ENCODE results near the gene DNASE1. TPM values are rescaled to one million over a fixed set of nuclear protein-coding genes. Genes with fewer than 3 reads are reported as not detected.
A peak's percentile ranks its signal among the peaks of the same experiment; 100 is the strongest.

The DNASE1 gene
- total and polyA plus RNA-seq, 9 of the 15 experiments (the other 6 are each of a cell fraction or from before 2014, with no cell fraction given) = 0.53 to 10.1 (median 5.9) TPM

GRCh38 chr16:3656491-3657468 is 2.3 kb downstream of the DNASE1 start:
- CTCF ChIA-PET (ENCODE audit: low intra/inter-chr PET ratio) = no interaction called here
- POLR2A ChIA-PET = interaction anchor here (2.6 kb wide), 1 partner anchor 26 kb away, joined by 10 read pairs; no protein-coding TSS in a partner anchor

GRCh38 chr16:3659251-3659650 is 4.8 kb downstream of the DNASE1 start:
- WGBS (ENCODE audit: insufficient coverage, low coverage, missing lambda C conversion rate) = 48% methylated on average over 3 of the region's 3 CpGs
- FAIRE-seq (peak; percentile 54), ATAC-seq (no peak), DNase-seq (ENCODE audit: extremely low read depth in 1 of 4, low spot score in 3 of 4) (no peak)
- H2AFZ ChIP-seq (ENCODE audit: low read depth, low read length) = no peak overlapping the region
- BruUV-seq (replicated peaks) = no TSS peak
- H3K27ac ChIP-seq (ENCODE audit: extremely low read depth, low read depth, low read length) = no peak overlapping the region
- no peak overlapping the region for H3K9ac ChIP-seq (ENCODE audit: insufficient read depth in 1 of 2, low read depth in 2 of 2, low read length in 2 of 2)
- H3K4me3 ChIP-seq = no peak overlapping the region
- H3K36me3 ChIP-seq (ENCODE audit: control insufficient read depth, insufficient read depth, low read length) = peaks cover 96% of the 10 kb centered on the region; the same call in 2 of the 3 replicates
- peaks cover 6 to 20% of the 10 kb centered on the region in 2 experiments; a peak in 4 of 5 replicates for H3K4me1 ChIP-seq (replicated peaks in 1 of 2; ENCODE audit: control insufficient read depth in 2 of 2, insufficient read depth in 2 of 2, low read length in 2 of 2)
- intact Hi-C loops (cut with micrococcal nuclease) = no loop called here
- CTCF ChIA-PET (ENCODE audit: low intra/inter-chr PET ratio) = no interaction called here
- H3K9me1 ChIP-seq (ENCODE audit: control insufficient read depth, insufficient read depth, low read length) = no peaks in the 10 kb centered on the region
- H3K79me2 ChIP-seq (ENCODE audit: control insufficient read depth, insufficient read depth, low read length) = no peaks in the 10 kb centered on the region
- no peaks in the 10 kb centered on the region for H3K27me3 ChIP-seq (ENCODE audit: control insufficient read depth in 2 of 2, insufficient read depth in 2 of 2, low read length in 2 of 2)
- no peaks in the 10 kb centered on the region for H4K20me1 ChIP-seq (replicated peaks; ENCODE audit: control insufficient read depth, insufficient read depth, low read length)
- POLR2A ChIA-PET = interaction anchor here (1.4 to 1.5 kb wide), 2 partner anchors 9 to 10 kb away, joined by 4 to 5 read pairs; no protein-coding TSS in a partner anchor
- in situ Hi-C loops (cut with MboI) = no loop called here
- no peak overlapping the region for H3K4me2 ChIP-seq (ENCODE audit: insufficient read depth, low read length)
- no peaks in the 10 kb centered on the region for H3K9me3 ChIP-seq (replicated peaks; ENCODE audit: control insufficient read depth, insufficient read depth, low read depth, low read length)
- TF ChIP-seq FOXP4 (CRISPR knock-in tag; IDR thresholded peaks at IDR 0.05; ENCODE audit: borderline replicate concordance) (no peak), ATF3 (IDR thresholded peaks at IDR 0.05) (peak; percentile 52), ATF3 (CRISPR knock-in tag; conservative IDR thresholded peaks at IDR 0.05) (no peak), CEBPG (CRISPR knock-in tag; IDR thresholded peaks at IDR 0.05) (no peak), CEBPG (tag; conservative IDR thresholded peaks at IDR 0.05 in 1 of 2, IDR thresholded peaks at IDR 0.05 in 1 of 2) (peak; percentile 26 to 90; a peak in 3 of 4 replicates)

More at GRCh38 chr16:3656491-3657468, 2.3 kb downstream of the DNASE1 start:
- no peak overlapping the region for H2AFZ ChIP-seq (ENCODE audit: low read depth, low read length)
- no peaks in the 10 kb centered on the region for H3K9me1 ChIP-seq (ENCODE audit: control insufficient read depth, insufficient read depth, low read length)
- no peak overlapping the region for H3K4me2 ChIP-seq (ENCODE audit: insufficient read depth, low read length)
- peaks cover 91% of the 10 kb centered on the region for H3K36me3 ChIP-seq (ENCODE audit: control insufficient read depth, insufficient read depth, low read length)
- BruUV-seq (replicated peaks) = no TSS peak
- no peak overlapping the region for H3K27ac ChIP-seq (ENCODE audit: extremely low read depth, low read depth, low read length)
- H3K27me3 ChIP-seq (ENCODE audit: control insufficient read depth in 2 of 2, insufficient read depth in 2 of 2, low read length in 2 of 2) = no peaks in the 10 kb centered on the region
- H4K20me1 ChIP-seq (replicated peaks; ENCODE audit: control insufficient read depth, insufficient read depth, low read length) = no peaks in the 10 kb centered on the region
- in situ Hi-C loops (cut with MboI) = no loop called here
- H3K4me1 ChIP-seq (replicated peaks in 1 of 2; ENCODE audit: control insufficient read depth in 2 of 2, insufficient read depth in 2 of 2, low read length in 2 of 2) = peaks cover 6 to 24% of the 10 kb centered on the region in 2 experiments; a peak in 4 of 5 replicates
- no peaks in the 10 kb centered on the region for H3K79me2 ChIP-seq (ENCODE audit: control insufficient read depth, insufficient read depth, low read length)
- DNase-seq (ENCODE audit: extremely low read depth in 1 of 4, low spot score in 3 of 4) = no peak
- no peak overlapping the region for H3K4me3 ChIP-seq
- no peak for FAIRE-seq
- 97% methylated on average over 26 of the region's 42 CpGs for WGBS (ENCODE audit: insufficient coverage, low coverage, missing lambda C conversion rate)
- intact Hi-C loops (cut with micrococcal nuclease) = no loop called here
- H3K9me3 ChIP-seq (replicated peaks; ENCODE audit: control insufficient read depth, insufficient read depth, low read depth, low read length) = no peaks in the 10 kb centered on the region
- ATAC-seq = no peak
- H3K9ac ChIP-seq (ENCODE audit: insufficient read depth in 1 of 2, low read depth in 2 of 2, low read length in 2 of 2) = peak overlapping the region in 1 of 2 experiments; percentile 23; a peak in 1 of 4 replicates
- TF ChIP-seq GATA2 (CRISPR knock-in tag; IDR thresholded peaks at IDR 0.05) = no peak
- peak; percentile 28 for TF ChIP-seq POLR2G (IDR thresholded peaks at IDR 0.05; ENCODE audit: low read depth, low read length)
- no peak for TF ChIP-seq ZNF561 (CRISPR knock-in tag; conservative IDR thresholded peaks at IDR 0.05)
- TF ChIP-seq SUPT5H (IDR thresholded peaks at IDR 0.05) = 0 out of 2 replicates have a peak, but pooled peaks have one; percentile 13
- peak; percentile 26 for TF ChIP-seq POLR2A (conservative IDR thresholded peaks at IDR 0.05)
